ENCODE measurements around the gene ZIC2.

- no peak for TF ChIP-seq SP2 (IDR thresholded peaks at IDR 0.05; ENCODE audit: low read length)
- TF ChIP-seq SP1 (IDR thresholded peaks at IDR 0.05; ENCODE audit: low read depth, low read length), result no peak
- TF ChIP-seq KDM5A (IDR thresholded peaks at IDR 0.05; ENCODE audit: low read length), result no peak
- no peak for TF ChIP-seq CREB1 (IDR thresholded peaks at IDR 0.05)
- TF ChIP-seq CTCF (IDR thresholded peaks at IDR 0.05; ENCODE audit: control extremely low read depth in 1 of 3, insufficient read depth in 1 of 3, low read depth in 1 of 3, low read length in 3 of 3), result no peak
Observed at GRCh38 chr13:99997702-99998214, 16.2 kb downstream of the ZIC2 start.
